Left renal pelvis (tissue), 4 donors: ENCODE results near the gene PNPLA7. TPM values are rescaled to one million over a fixed set of nuclear protein-coding genes. Genes with fewer than 3 reads are reported as not detected.
"Not testable (repeated sequence)": the region's sequence is repeated elsewhere in the genome, so short reads cannot be mapped to it uniquely, and the experiment has no call there.

Source experiments
- DNase-seq, 4 donors: peaks; one replicate each; pipeline ENCODE4 v3.0.0-alpha.2; 2013; ENCODE audit warnings: low read depth in 4 of 4, low spot score in 3 of 4
- polyA plus RNA-seq, 4 donors: library from polyadenylated mRNA; unstranded; fragments of 120-200 nt; gene quantifications; one replicate each; pipeline ENCODE4 v1.2.1, GENCODE V29; 2013; ENCODE audit not compliant: insufficient read length in 4 of 4

PNPLA7 gene
- polyA plus RNA-seq, 4 donors = 1.4 to 4.6 (median 2.8) TPM

DNA sequence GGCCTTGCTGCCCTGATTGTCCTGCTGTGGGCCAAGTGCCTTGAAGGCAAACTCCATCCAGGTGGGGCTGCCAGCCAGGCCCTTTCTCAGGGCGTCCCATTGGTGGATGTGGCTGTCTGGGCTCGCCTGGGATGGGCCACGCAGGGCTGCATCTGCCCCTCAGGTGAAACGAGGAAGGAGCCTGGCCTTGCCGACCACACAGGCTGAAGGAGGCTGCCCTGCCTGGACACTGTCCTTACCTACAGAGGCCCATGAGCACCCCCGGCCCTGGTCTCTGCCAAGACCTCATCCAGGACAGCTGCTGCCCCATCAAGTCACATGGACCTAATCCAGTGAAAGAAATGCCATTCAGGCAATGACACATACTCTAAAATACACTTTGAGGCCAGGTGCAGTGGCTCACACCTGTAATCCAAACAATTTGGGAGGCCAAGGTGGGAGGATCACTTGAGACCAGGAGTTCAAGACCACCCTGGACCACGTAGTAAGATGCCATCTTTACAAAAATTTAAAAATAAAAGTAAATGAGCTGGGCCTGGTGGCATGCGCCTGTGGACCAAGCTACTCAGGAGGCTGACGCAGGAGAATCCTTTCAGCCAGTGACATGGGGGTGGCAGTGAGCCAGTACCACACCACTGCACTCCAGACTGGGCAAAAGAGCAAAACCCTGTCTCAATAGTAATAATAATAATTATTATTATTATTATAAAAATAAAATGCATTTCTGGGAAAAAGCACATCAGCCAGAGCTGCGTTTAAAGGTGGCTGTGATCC lies 33.9 kb downstream of the PNPLA7 start:
- DNase-seq = no peak

DNA sequence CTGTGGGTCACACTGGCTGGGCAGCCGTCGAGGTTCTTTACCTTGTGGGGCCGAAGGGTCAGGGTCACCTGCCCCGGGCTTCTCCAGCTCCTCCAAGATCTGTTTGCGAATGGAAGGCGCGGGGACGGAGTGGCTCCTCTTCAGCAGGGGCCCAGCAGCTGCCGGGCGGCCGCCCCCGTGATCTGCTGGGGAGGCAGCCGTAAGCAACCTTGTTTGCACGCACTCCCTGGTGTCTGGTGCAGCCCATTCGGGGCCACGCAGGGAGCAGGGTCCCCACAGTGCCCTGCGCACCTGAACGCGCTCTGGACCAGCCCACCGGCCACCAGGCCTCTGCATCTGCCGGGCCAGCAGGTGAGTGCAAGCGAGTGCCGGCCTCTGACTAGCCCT lies 34.9 kb downstream of the PNPLA7 start:
- DNase-seq = no peak

DNA sequence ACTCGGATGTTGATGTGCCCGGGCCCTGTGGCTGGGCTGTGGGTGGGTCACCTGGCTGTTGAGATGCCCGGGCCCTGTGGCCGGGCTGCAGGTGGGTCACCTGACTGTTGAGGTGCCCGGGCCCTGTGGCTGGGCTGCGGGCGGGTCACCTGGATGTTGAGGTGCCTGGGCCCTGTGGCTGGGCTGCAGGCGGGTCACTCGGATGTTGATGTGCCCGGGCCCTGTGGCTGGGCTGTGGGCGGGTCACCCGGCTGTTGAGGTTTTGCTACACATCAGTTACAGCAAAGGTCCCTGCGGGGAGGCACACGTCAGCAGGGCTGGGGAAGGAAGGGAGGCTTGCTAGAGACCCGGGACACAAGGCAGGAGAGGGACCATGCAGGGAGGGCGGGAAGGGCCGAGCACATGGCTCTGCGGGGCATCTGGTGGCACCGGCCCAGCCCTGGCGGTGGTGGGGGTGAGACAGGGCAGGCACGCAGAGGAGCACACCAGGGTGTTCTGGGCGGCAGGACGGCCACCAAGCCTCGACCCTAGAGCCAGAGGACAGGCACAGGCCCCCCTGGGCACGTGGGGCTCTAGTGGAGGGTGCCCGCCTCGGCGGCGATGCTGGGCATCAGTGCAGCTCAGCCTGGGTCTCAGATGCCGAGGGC lies 35.4 kb downstream of the PNPLA7 start:
- no peak for DNase-seq

GRCh38 chr9:137513801-137514570 lies 36.2 kb downstream of the PNPLA7 start:
- not testable (repeated sequence) for DNase-seq

DNA sequence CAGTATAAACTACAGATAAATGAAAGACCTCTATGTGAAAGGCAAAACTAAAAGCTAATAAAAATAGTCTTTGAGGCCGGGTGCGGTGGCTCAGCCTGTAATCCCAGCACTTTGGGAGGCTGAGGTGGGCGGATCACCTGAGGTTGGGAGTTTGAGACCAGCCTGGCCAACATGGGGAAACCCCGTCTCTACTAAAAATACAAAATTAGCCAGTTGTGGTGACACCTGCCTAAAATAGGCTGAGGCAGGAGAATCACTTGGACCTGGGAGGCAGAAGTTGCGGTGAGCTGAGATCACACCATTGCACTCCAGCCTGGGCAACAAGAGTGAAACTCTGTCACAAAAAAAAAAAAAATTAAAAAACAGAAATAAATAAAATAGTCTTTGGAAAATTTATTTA lies 37.1 kb downstream of the PNPLA7 start:
- DNase-seq = not testable (repeated sequence)

DNA sequence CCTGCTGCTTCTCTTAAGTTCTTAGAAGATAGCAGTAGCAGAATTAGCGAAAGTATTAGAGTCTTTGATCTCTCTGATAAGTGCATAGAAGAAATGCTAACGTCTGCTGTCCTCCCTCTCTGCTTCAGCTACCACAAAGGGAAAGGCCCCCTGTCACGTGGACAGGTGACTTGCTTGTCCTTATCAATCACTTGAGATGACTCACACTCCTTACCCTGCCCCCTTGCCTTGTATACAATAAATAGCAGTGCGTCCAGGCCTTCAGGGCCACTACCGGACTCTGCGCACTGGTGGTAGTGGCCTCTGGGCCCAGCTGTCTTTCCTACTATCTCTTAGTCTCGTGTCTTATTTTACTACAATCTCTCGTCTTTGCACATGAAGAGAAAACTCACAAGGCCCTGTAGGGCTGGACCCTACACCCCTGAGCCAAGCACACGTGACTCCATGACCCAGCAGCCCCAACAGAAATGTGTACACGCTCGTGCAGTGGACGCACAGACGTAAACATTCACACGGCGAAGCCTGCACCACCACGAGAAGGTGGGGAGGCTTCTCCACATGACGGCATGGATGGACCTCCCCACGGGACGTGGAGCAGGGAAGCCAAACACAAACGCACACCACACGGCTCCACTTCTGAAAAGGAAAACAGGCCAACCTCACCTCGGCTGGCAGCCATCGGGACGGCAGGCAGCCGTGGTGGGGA lies 38.3 kb downstream of the PNPLA7 start:
- no peak for DNase-seq

- not testable (repeated sequence) for DNase-seq
Observed at GRCh38 chr9:137511126-137511525, 39.1 kb downstream of the PNPLA7 start.

GRCh38 chr9:137509198-137509597 lies 41.0 kb downstream of the PNPLA7 start:
- no peak for DNase-seq

DNA sequence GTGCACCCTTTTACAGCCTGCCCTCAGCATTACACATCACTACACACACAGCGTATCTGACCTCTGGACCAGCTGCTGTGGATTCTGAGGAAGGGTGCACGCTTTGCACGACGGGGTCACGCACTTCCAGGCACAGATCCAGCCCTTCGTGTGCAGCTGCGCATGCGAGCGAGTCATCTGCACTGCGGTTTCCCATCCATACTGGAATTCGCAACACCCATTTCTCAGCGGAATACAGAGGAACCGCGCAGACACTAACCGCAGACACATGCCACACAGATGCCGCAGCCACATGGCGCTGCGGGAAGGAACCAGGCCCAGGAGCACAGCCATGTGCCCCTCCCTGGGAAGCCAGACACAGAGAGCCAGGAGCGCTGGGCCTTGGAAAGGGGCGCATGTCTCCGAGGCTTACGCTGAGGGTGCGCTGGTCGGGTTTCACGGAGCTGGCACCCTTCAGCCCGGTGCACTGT lies 43.5 kb downstream of the PNPLA7 start:
- DNase-seq = no peak

GRCh38 chr9:137506274-137506673 lies 43.9 kb downstream of the PNPLA7 start:
- DNase-seq = no peak

DNA sequence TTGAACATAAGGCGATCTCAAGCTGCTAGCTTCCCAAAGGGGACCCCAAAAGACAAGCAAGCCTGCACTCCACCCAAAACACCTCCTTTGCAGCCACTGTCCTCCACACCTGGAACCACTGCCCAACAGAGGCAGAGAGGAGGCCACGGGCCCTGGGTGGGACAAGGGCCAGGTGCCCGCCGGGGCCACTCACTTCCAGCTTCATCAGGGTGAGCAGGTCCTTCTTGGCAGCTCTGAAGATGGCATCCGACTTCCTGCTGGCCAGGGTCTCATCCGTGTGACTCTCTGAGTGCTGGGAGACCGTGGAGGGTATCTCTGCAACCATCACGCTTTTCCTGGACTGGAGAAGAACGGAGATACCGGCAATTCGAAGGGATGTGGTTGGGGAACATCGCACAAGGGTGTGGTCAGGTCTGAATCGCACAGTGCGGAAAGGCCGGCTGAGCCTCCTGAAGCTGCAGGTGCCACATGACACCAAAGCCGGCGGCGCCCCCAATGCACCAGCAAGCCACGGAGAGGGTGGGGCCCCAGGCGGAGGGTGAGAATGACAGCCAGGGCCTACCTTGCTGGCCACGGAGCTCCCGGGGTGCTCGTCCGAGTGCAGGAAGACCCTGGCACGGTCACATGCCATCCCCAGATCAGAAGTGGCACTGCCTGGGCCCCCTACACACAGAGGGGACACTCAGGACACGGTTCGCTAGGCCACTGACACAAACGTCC lies 44.6 kb downstream of the PNPLA7 start:
- DNase-seq = no peak

DNA sequence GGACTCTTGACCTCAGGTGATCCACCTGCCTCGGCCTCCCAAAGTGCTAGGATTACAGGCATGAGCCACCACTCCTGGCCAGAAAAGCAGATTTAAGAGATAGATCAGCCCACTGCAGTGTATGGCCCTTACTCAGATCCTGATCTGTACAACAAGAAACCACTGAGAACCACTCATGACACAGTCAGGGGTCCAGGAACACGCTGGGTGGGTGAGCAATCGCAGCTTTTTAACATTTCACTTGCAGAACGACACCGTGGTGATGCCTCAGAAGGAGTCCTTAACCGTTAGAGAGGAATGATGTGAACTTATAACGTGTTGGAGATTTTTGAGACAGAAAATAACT lies 45.8 kb downstream of the PNPLA7 start:
- DNase-seq = no peak

- no peak for DNase-seq
Observed at GRCh38 chr9:137502008-137502911, 47.9 kb downstream of the PNPLA7 start.

DNA sequence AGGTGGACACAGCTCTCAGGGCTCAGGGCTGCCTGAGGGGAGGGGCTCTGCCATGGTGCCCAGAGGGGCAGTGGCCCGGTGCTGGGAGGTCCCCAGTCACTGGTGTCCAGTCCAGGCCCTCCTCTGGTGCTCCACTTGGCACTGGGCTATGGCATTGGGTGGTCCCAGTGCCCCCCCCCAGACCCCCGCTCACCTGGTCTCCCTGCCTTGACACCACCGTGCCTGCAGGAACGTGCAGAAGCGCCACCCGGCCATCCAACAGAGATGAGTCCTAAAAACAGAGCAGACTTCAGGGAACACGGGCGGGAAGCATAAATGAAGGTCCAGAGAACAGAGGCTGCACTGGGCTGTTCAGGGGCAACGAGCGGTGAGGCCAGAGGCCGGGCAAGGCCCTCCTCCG lies 48.7 kb downstream of the PNPLA7 start:
- DNase-seq = no peak

GRCh38 chr9:137500666-137501397 lies 49.4 kb downstream of the PNPLA7 start:
- no peak for DNase-seq

DNA sequence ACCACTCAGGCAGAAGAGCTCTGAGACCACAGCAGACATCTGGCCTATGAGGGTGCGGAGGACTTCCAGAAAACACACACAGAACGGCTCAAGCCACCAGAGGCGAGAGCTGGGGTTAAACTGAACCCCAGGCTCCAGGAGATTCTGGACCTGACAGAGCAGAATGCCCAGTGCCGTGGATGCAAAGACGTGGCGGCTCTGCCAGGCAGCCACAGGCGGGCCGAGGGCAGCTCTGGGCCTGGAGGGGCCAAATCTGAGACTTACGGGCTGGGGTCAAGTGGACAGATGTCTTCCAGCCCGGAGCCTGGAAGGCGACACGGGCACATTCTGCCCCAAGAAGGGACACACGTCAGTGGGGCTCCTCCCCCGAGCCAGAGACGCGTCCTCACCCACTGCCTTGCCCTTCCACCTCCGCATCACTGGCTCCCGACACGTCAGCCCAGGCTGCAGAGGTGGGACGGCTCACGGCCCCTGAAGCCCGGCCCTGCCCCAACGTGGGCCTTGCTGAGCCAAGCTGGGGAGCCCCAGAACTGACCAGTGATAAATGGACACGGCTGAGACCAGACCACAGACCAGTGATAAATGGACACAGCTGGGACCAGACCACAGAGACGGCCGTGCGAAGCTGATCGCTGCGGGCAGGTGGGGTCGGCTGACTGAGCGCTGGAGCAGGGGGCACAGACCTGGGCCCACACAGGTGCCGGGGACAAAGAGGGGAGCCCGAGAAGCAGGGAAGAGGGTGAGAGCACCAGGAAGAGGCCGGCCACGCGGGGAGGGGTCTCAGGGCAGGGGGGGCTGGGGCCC lies 50.1 kb downstream of the PNPLA7 start:
- DNase-seq = no peak

DNA sequence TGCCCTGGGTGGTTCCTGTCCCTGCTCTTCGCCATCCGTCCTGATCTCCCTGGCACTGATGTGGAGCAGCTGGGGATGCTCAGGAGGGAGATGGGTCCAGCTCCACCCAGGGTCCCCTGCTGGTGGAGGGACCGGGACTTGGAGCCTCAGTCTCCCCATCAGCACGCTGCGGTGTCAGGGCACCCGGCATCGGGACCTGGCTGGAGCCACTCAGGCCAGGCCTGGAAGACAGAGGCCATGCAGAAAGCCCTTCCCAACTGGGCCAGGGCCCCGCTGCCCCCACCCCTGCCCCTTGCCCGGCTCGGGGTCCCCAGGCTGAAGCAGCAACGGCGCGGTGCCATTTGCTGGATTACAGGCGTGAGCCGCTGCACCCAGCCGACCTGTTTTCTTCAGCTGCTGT lies 50.8 kb downstream of the PNPLA7 start:
- no peak for DNase-seq

DNA sequence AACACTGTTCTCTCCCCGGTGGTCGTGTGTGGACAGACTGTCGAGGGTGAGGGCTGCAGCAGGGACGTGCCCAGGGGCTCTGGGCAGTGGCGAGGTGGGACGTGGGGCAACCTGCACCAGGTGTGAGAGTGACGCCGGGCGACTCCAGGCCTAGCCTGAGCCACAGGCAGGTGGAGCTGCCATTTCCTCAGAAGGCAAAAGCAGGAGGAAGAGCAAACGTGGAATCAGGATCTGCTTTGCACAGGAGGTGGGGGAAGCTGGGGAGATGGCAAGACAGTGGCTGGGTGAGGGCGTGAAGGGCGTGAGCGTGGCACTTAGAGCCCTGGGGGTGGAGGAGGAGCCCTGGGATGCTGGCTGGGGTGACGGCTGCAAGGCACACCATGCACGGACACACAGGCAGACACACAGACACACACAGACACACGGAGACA lies 51.5 kb downstream of the PNPLA7 start:
- DNase-seq = no peak
